NCI-H2196 (cell line): ENCODE data around the gene SPINT2.

Experiments used
- DNase-seq: peaks from one replicate; lab custom pipeline; 2025; ENCODE audit not compliant: unreplicated experiment; lab: John Stamatoyannopoulos, UW

SPINT2 gene

DNA sequence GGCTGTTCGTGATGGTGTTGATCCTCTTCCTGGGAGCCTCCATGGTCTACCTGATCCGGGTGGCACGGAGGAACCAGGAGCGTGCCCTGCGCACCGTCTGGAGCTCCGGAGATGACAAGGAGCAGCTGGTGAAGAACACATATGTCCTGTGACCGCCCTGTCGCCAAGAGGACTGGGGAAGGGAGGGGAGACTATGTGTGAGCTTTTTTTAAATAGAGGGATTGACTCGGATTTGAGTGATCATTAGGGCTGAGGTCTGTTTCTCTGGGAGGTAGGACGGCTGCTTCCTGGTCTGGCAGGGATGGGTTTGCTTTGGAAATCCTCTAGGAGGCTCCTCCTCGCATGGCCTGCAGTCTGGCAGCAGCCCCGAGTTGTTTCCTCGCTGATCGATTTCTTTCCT, 27.5 kb downstream of the SPINT2 start:
- no peak for DNase-seq

GRCh38 chr19:38293281-38293680, 28.9 kb downstream of the SPINT2 start:
- no peak for DNase-seq

DNA sequence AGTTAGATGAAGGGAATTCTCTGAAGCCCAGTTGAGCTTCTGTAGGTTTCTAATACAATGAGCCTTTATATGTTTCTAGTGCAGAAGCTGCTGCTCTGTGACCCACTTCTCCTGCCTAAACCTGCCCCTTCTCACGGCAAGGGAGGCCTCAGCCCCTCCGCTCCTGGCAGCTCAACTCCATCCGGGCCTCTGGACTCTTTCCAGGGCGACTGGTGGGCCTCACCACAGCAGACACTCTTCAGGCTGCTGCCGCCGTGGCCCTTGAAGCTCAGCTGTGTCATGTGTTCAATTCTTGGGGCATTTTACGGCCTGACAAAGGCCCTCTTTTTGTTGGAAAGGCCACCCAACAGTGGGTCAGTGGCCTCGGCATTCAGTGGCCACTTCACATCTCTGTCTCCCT, 29.7 kb downstream of the SPINT2 start:
- DNase-seq: no peak

- no peak for DNase-seq
Measured at GRCh38 chr19:38298821-38299680, 34.7 kb downstream of the SPINT2 start.

- no peak for DNase-seq
Measured at GRCh38 chr19:38303517-38304351, 39.4 kb downstream of the SPINT2 start, which contains the start of gene C19orf33. Gene C19orf33, plus strand, starts transcription at chr19:38304251. Its CDS starts 11 bp downstream, at chr19:38304262.

GRCh38 chr19:38304352-38304865, 40.0 kb downstream of the SPINT2 start:
- no peak for DNase-seq

- peak; percentile 91 for DNase-seq
Measured at GRCh38 chr19:38304866-38305429, 40.6 kb downstream of the SPINT2 start.

DNA sequence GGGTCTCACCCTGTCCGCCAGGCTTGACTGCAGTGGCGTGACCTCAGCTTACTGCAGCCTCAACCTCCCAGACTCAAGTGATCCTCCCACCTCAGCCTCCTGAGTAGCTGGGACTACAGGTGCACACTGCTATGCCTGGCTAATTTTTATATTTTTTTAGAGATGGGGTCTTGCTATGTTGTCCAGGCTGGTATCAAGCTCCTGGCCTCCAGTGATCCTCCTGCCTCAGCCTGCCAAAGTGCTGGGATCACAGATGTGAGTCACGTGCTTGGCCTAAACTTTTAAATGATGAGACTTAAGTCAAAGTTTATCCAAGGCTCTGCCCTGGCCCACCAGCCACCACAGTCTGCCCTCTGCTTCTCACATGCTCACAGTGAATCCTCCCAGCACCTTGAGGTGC, 41.9 kb downstream of the SPINT2 start:
- no peak for DNase-seq

GRCh38 chr19:38307076-38307475, 42.7 kb downstream of the SPINT2 start:
- DNase-seq: no peak

- DNase-seq: no peak
Measured at GRCh38 chr19:38307597-38307996, 43.2 kb downstream of the SPINT2 start.

DNA sequence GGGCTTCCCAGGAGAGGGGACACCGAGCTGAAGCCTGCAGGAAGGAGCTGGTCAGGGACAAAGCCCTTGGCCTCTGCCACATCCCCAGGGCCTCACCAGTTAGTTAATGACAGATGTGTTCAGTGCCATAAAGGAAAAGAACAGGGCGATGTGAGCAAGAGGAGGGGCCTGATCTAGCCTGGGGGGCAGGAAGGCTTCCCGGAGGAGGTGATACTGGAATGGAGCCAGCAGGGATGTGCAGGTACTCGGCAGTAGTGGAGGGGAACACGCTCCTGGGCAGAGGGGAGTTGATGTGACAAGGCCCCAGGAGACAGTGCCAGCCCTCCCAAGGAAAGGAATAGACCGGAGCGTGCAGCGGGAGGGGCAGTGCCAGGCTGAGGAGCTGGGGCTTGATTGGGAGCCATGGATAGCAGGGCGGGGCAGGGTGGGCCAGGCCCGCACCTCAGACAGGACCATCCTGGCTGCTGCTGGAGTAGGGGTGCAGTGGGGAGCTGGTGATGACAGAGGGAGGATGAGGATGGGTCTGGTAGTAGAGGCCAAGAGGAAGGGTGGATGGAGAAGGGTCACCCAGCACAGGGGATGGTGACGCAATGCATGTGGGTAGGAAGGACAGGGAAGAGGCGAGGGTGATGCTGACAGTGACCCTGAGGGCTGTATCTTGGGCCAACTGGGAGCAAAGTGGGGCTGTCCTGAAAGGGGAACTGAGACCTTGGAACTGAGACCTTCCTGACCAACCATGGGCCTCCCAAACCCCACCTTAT, 43.8 kb downstream of the SPINT2 start:
- DNase-seq: no peak

DNA sequence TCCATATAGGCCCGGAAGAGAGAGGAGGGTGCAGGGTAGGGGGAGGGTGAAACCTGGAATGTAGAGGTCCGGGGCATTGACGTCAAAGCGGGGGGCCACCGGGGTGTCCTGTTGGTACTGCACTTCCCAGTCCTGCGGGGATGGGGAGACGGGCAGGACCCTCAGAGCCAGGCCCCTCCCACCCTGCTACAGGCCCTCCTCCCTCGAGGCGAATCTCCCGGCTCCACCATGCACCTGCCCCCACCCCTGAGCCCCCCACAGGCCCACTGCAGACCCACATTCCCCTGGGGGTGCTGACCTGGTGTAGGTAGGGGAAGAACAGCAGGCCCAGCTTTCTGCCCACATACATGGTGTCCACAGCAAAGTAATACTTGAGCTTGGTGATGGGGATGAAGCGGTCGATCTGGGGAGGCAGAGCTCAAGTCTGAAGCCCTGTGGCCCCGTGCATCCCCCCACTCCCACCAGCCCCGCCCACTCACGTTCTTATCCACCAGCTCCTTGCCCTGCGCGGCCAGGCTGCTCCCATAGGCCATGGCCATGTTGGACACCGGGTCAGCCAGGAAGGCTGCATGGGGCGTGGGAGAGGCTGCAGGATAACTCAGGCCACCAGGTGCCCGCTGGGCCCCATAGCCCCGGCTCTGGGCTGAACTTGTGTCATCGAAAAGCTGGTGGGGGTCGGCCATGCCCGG, 44.7 kb downstream of the SPINT2 start:
- DNase-seq: no peak

GRCh38 chr19:38309615-38310278, 45.4 kb downstream of the SPINT2 start:
- DNase-seq: no peak

- no peak for DNase-seq
Measured at GRCh38 chr19:38310279-38310670, 45.9 kb downstream of the SPINT2 start.

DNA sequence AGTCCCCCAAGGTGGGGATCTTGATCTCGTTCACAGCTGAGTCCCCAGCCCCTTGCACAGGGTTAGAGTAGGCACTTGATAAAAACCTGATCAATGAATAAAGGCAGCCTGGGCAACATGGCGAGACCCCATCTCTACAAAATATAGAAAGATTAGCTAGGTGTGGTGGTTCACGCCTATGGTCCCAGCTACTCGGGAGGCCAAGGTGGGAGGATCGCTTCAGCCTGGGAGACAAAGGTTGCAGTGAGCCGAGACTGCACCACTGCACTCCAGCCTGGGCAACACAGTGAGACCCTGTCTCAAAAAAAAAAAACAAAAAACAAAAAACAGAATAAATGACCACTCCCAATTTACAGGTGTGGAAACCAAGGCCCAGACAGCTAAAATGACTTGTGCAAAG, 46.6 kb downstream of the SPINT2 start:
- no peak for DNase-seq

DNA sequence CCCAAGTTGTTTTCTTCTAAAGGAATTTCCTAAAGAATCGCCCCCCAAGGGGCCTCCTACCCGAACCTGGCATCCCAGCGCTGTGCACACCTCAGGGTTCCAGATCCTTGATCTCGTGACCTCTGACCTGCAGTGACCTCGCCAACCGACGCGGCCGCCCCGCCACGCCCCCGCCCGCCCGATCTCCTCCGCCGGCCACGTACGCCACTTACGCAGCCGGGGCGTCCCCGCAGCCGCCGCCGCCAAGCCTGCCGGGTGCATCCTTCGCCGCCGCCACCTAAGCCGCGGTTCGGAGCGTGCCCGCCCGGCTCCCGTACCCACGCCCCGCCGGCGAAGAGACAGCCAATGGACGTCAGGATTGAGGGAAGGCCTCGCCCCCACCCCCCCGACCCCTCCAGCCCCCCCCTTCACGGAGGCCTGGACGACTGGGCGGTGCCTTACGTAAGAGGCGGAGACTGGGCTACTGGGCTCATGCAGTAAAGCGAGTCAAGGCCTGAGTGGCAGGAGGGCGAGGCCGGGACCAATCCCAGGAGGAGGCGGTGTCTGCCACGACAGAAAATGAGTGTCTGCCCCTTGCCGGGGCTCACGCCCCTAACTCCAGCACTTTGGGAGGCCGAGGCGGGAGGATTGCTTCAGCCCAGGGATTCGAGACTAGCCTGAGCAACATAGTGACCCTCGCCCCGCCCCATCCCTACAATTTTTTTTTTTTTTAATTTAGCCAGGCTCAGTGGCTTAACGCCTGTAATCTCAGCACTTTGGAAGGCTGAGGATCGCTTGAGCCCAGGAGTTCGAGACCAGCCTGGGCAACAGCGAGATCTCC, 51.5 kb downstream of the SPINT2 start, which contains the start of gene YIF1B:
Gene YIF1B (minus strand): TSS at position 291 of the 820 bp plus-strand sequence. CDS start 30 bp downstream, at position 261.
- peak; percentile 96 for DNase-seq

DNA sequence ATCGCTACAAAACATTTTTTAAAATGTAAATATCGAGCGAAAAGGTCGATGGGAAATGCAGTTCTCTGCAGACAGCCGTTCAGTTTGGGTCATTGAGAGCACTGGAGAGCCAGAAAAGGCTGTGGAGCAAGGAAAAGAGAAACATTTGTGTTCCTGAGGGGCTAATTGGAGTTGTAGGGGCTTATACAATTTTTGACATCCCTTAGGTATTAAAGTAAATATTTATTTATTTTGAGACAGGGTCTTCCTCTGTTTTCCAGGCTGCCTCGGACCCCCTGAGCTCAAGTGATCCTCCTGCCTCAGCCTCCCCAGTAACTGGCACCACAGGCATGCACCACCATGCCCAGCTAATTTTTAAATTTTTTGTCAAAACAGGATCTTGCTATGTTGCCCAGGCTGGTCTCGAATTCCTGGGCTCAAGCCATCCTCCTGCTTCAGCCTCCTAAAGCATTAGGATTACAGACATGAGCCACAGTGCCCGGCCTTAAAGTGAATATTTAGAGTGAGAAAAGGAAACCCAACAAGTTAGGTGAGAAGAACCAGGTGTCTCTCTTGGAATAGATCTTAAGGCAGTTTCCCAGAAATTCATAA, 52.2 kb downstream of the SPINT2 start:
- no peak for DNase-seq

DNA sequence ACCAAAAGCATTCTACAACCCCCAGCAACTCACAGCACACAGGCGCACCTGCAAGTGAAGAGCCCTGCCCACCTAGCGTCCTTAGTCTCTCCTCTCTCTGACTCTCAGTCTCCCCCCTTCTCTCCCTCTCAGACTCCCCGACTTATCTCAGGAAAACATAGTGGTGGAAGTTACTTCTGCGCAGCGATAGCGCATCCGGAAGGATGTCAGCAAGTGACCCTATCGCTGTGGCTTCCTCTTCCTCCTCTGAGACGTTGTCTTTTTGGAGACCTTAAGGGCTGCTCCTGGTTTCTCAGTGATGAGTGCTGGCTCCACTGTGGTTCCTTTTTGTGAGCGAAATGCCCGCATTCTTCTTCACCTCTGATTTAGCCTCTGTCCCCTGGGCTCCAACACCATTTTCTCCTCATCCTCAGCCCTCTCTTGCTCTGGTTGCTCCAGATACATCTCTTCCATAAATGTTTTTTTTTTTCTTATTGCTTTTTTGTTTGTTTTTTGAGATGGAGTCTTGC, 52.8 kb downstream of the SPINT2 start:
- no peak for DNase-seq
